Measurements from ENCODE around the gene HNRNPDL. TPM values are rescaled to one million over a fixed set of nuclear protein-coding genes. Genes with fewer than 3 reads are reported as not detected.

HNRNPDL gene
- polyA plus RNA-seq, 1 experiment = 275 TPM

- Histone ChIP-seq H3K4me3 (ENCODE audit: low read depth, low read length) (no peak overlapping the region), H3K27ac (ENCODE audit: low read depth, low read length) (peak overlapping the region; percentile 42), H3K9me3 (ENCODE audit: control insufficient read depth, insufficient read depth, low read length) (peaks cover 4% of the 10 kb centered on the region), H3K27me3 (ENCODE audit: control insufficient read depth, insufficient read depth, low read length) (no peaks in the 10 kb centered on the region)
- DNase-seq (ENCODE audit: low read depth, low spot score) = peak; percentile 3
- ChIA-PET CTCF (interaction anchor here (1.3 to 13.8 kb wide), 3 partner anchors 7 to 330 kb away, joined by 3 to 196 read pairs (median 8); no protein-coding TSS in a partner anchor), POLR2A (no interaction called here)
- TF ChIP-seq CTCF (IDR thresholded peaks at IDR 0.05; ENCODE audit: low read depth, low read length) = no peak
Measured at GRCh38 chr4:82469791-82470345, 39.6 kb upstream of the HNRNPDL start.

- H3K27ac ChIP-seq (ENCODE audit: low read depth, low read length) = no peak overlapping the region
- ChIA-PET POLR2A (no interaction called here), CTCF (interaction anchor here (13.8 kb wide), 1 partner anchor 273 kb away, joined by 196 read pairs; no protein-coding TSS in a partner anchor)
- no peak overlapping the region for H3K4me3 ChIP-seq (ENCODE audit: low read depth, low read length)
- H3K27me3 ChIP-seq (ENCODE audit: control insufficient read depth, insufficient read depth, low read length) = no peaks in the 10 kb centered on the region
- TF ChIP-seq CTCF (IDR thresholded peaks at IDR 0.05; ENCODE audit: low read depth, low read length) = no peak
- DNase-seq (ENCODE audit: low read depth, low spot score) = no peak
- peaks cover 4% of the 10 kb centered on the region; the same call in 1 of the 2 replicates for H3K9me3 ChIP-seq (ENCODE audit: control insufficient read depth, insufficient read depth, low read length)
Measured at GRCh38 chr4:82467471-82467870, 37.2 kb upstream of the HNRNPDL start.

- no peak overlapping the region for H3K4me3 ChIP-seq (ENCODE audit: low read depth, low read length)
- H3K9me3 ChIP-seq (ENCODE audit: control insufficient read depth, insufficient read depth, low read length) = peaks cover 3% of the 10 kb centered on the region; the same call in 1 of the 2 replicates
- no peak overlapping the region for H3K27ac ChIP-seq (ENCODE audit: low read depth, low read length)
- DNase-seq (ENCODE audit: low read depth, low spot score) = no peak
- no peaks in the 10 kb centered on the region for H3K27me3 ChIP-seq (ENCODE audit: control insufficient read depth, insufficient read depth, low read length)
- CTCF ChIA-PET = interaction anchor here (0.6 to 13.8 kb wide), 13 partner anchors 9 to 1222 kb away, joined by 3 to 196 read pairs (median 4); partner anchors contain the start of gene COQ2
- POLR2A ChIA-PET = no interaction called here
- TF ChIP-seq CTCF (IDR thresholded peaks at IDR 0.05; ENCODE audit: low read depth, low read length) = no peak
Measured at GRCh38 chr4:82463221-82463620, 33.0 kb upstream of the HNRNPDL start.

GRCh38 chr4:82462415-82462831 lies 32.2 kb upstream of the HNRNPDL start:
- POLR2A ChIA-PET = interaction anchor here (0.7 to 1.3 kb wide), 3 partner anchors 14 to 277 kb away, joined by 3 to 4 read pairs (median 3); no protein-coding TSS in a partner anchor
- H3K9me3 ChIP-seq (ENCODE audit: control insufficient read depth, insufficient read depth, low read length) = no peaks in the 10 kb centered on the region
- CTCF ChIA-PET = interaction anchor here (0.5 to 13.8 kb wide), 70 partner anchors 8 to 1221 kb away, joined by 3 to 196 read pairs (median 4); partner anchors contain the start of genes COPS4, COQ2 and SCD5
- peak; percentile 77 for TF ChIP-seq CTCF (IDR thresholded peaks at IDR 0.05; ENCODE audit: low read depth, low read length)
- H3K27me3 ChIP-seq (ENCODE audit: control insufficient read depth, insufficient read depth, low read length) = no peaks in the 10 kb centered on the region
- H3K27ac ChIP-seq (ENCODE audit: low read depth, low read length) = no peak overlapping the region
- H3K4me3 ChIP-seq (ENCODE audit: low read depth, low read length) = no peak overlapping the region
- peak; percentile 79 for DNase-seq (ENCODE audit: low read depth, low spot score)

- CTCF ChIA-PET = interaction anchor here (0.6 to 13.8 kb wide), 12 partner anchors 9 to 821 kb away, joined by 3 to 196 read pairs (median 8); partner anchors contain the start of gene SCD5
- no peak overlapping the region for H3K27ac ChIP-seq (ENCODE audit: low read depth, low read length)
- H3K27me3 ChIP-seq (ENCODE audit: control insufficient read depth, insufficient read depth, low read length) = no peaks in the 10 kb centered on the region
- DNase-seq (ENCODE audit: low read depth, low spot score) = no peak
- H3K4me3 ChIP-seq (ENCODE audit: low read depth, low read length) = no peak overlapping the region
- POLR2A ChIA-PET = interaction anchor here (1.0 to 1.3 kb wide), 2 partner anchors 32 to 277 kb away, joined by 3 to 4 read pairs; no protein-coding TSS in a partner anchor
- H3K9me3 ChIP-seq (ENCODE audit: control insufficient read depth, insufficient read depth, low read length) = no peaks in the 10 kb centered on the region
- TF ChIP-seq CTCF (IDR thresholded peaks at IDR 0.05; ENCODE audit: low read depth, low read length) = no peak
Measured at GRCh38 chr4:82461710-82462109, 31.4 kb upstream of the HNRNPDL start.
